ENCODE results near the gene DNAAF8. TPM values are rescaled to one million over a fixed set of nuclear protein-coding genes. Genes with fewer than 3 reads are reported as not detected.
A peak's percentile ranks its signal among the peaks of the same experiment; 100 is the strongest.

Gene DNAAF8
- total and polyA plus RNA-seq, 2 donors (not counting 3 experiments of a cell fraction or from before 2014, with no cell fraction given) = 0.58 to 1.0 TPM

GRCh38 chr16:4694642-4695451 is 39.5 kb upstream of the DNAAF8 start:
- dilution Hi-C loops (cut with MboI; ENCODE audit: extremely low pct_ligation_motif_present, low sequenced_read_pairs) (no loop called here), intact Hi-C loops (cut with micrococcal nuclease) (no loop called here)
- Histone ChIP-seq H3K4me3 (replicated peaks in 1 of 3; ENCODE audit: insufficient read depth in 1 of 3, low read depth in 1 of 3, low read length in 3 of 3) (peak overlapping the region in 2 of 3 experiments; percentile 79 to 93), H2AFZ (ENCODE audit: low read depth, low read length) (no peak overlapping the region), H3K4me2 (ENCODE audit: insufficient read depth, low read length) (no peak overlapping the region), H3K36me3 (ENCODE audit: control insufficient read depth in 2 of 2, extremely low read depth in 1 of 2, insufficient read depth in 2 of 2, low read length in 2 of 2) (peaks cover 3 to 25% of the 10 kb centered on the region in 2 experiments), H3K27me3 (ENCODE audit: control insufficient read depth in 2 of 2, insufficient read depth in 2 of 2, low read length in 2 of 2) (no peaks in the 10 kb centered on the region), H3K4me1 (ENCODE audit: control insufficient read depth, extremely low read depth, insufficient read depth, low read length) (peaks cover 4% of the 10 kb centered on the region), H3K27ac (ENCODE audit: insufficient read depth, low read depth, low read length) (no peak overlapping the region), H3K9me1 (replicated peaks; ENCODE audit: control insufficient read depth, extremely low read depth, insufficient read depth, low read length) (no peaks in the 10 kb centered on the region), H3K79me2 (ENCODE audit: control insufficient read depth, insufficient read depth, low read length) (no peaks in the 10 kb centered on the region), H4K20me1 (replicated peaks; ENCODE audit: control insufficient read depth, extremely low read depth, insufficient read depth, low read length) (no peaks in the 10 kb centered on the region), H3K9ac (replicated peaks; ENCODE audit: extremely low read depth, insufficient read depth, low read length) (no peak overlapping the region), H3K9me3 (replicated peaks; ENCODE audit: control insufficient read depth, insufficient read depth, low read length) (no peaks in the 10 kb centered on the region)
- ChIA-PET POLR2A (no interaction called here), CTCF (interaction anchor here (1.1 to 1.2 kb wide), 2 partner anchors 12 to 261 kb away, joined by 3 read pairs; no protein-coding TSS in a partner anchor)
- BruUV-seq (replicated peaks) = no TSS peak
- no peak for DNase-seq (ENCODE audit: low read depth, low spot score)
- TF ChIP-seq POLR2AphosphoS5 (IDR thresholded peaks at IDR 0.05; ENCODE audit: insufficient read depth, low read depth, low read length) (peak; percentile 24), POLR2A (IDR thresholded peaks at IDR 0.05; ENCODE audit: low read depth, low read length) (no peak), MYC (IDR thresholded peaks at IDR 0.05; ENCODE audit: low read depth, low read length) (no peak), MAX (IDR thresholded peaks at IDR 0.05; ENCODE audit: insufficient read depth, insufficient read length) (no peak), JUN (IDR thresholded peaks at IDR 0.05; ENCODE audit: borderline replicate concordance, insufficient read depth, insufficient read length, low read depth) (no peak), EZH2 (IDR thresholded peaks at IDR 0.05; ENCODE audit: borderline replicate concordance, low read depth, low read length, severe bottlenecking) (no peak), CTCF (IDR thresholded peaks at IDR 0.05; ENCODE audit: extremely low read depth in 1 of 2, insufficient read depth in 1 of 2, low read depth in 1 of 2, low read length in 2 of 2) (no peak), GATA2 (IDR thresholded peaks at IDR 0.05; ENCODE audit: insufficient read depth, insufficient read length, low read depth, low read length) (no peak)
- FAIRE-seq = no peak

Measured in endothelial cell of umbilical vein (primary cell).